SKM-1 treated with dmso at 0.1 percent for 144 hours (cell line): ENCODE measurements around the gene NEDD8.
A peak's percentile ranks its signal among the peaks of the same experiment; 100 is the strongest.
"Not testable (repeated sequence)": the region's sequence is repeated elsewhere in the genome, so short reads cannot be mapped to it uniquely, and the experiment has no call there.

Experiments used
- DNase-seq: peaks from one replicate; lab custom pipeline; 2025; ENCODE audit not compliant: unreplicated experiment; lab: John Stamatoyannopoulos, UW

NEDD8 gene

DNA sequence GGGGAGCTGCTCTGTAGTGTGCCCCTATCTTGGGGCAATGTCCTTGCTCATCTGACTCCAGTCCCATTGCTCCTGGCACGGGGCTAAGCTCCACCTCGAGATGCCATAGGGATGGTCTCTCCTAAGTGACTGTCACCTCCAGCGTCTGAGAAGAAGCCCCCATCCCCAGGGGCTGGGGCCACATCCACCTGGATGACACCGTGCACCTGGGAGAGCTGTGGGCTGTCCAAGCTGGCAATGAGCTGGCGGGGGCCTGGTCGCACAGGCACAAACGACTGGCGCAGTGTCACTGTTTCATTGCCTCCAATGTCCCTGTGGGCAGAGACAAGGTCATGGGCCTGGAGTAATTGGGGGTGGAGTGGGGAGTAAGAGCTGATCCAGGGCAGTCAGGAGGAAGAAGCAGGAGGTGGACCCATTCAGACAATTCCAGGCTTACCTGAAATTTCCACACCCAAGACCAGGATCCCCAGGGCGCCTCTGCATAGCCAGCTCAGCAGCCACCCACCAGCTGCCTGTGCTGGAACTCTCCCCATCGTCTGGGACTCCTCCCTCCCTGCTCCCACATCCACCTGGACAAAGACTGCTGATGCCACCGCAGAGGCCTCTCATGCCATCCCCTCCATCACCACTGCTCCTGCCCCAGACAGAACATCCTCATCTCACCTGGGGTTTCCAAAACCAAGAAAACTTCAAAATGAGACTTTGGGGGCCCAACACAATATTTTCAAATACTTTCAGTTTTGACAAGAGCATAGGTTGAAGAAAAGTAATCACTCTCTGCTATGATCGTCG is 17.3 kb upstream of the NEDD8 start:
- no peak for DNase-seq

DNA sequence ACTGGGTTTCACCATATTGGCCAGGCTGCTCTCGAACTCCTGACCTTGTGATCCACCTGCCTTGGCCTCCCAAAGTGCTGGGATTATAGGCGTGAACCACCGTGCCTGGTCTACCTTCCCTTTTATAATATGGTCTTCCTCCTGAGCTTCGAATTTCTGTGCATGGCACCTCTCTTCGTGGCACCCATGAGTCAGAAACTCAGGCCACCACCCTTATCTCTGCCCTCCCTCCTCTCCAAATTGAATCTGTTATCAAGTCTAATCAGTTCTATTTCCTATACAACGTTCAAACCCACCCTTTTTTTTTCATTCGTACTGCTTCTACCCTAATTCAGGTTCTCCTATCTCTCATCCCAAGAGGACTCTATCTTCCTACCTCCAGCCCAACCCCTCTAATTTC is 15.3 kb upstream of the NEDD8 start:
- DNase-seq = no peak

DNA sequence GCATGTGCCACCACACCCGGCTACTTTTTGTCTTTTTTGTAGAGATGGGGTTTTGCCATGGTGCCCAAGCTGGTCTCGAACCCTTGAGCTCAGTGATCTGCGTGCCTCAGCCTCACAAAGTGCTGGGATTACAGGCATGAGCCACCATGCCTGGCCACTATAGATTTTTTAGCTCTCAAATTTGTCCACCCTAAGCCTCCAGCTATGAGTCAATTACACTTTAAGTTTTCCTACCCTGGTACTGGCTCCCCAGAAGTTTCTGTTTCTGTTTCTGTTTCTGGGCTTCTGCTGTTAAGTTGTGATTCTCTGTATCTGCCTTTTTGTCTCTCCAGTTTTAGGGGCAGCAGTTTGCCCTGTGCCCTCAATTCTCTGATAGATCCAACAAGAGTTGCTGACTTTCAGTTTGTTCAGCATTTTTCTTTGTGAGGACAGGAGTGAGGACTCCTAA is 14.6 kb upstream of the NEDD8 start:
- DNase-seq = no peak

DNA sequence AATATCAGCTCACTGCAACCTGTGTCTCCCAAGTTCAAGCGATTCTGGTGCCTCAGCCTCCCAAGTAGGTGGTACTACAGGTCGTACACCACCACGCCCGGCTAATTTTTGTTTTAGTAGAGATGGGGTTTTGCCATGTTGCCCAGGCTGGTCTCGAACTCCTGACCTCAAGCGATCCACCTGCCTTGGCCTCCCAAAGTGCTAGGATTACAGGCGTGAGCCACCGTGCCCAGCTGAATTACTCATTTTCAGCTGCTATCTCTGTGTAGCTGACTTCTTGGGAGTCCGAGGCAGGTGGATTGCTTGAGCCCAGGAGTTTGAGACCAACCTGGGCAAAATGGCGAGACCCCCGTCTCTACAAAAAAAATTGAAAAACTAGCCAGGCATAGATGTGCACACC is 13.2 kb upstream of the NEDD8 start:
- DNase-seq = not testable (repeated sequence)

DNA sequence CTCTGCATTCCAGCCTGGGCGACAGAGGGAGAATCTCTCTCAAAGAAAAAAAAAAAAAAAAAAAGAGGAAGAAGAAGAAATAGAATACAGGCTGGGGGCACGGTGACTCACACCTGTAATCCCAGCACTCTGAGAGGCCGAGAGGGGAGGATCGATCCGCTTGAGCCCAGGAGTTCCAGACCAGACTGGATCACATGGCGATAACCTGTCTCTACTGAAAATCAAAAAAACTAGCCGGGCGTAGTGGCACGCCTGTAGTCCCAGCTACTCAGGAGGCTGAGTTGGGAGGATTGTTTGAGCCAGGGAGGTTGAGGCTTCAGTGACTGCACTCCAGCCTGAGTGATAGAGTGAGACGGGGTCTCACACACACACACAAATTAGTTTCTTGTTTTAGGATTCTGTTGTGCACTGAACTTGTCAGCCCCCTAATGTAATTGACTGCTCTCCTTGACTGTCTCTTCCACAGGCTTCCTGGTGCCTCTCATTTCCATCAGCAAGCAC is 11.2 kb upstream of the NEDD8 start:
- peak; percentile 9 for DNase-seq

DNA sequence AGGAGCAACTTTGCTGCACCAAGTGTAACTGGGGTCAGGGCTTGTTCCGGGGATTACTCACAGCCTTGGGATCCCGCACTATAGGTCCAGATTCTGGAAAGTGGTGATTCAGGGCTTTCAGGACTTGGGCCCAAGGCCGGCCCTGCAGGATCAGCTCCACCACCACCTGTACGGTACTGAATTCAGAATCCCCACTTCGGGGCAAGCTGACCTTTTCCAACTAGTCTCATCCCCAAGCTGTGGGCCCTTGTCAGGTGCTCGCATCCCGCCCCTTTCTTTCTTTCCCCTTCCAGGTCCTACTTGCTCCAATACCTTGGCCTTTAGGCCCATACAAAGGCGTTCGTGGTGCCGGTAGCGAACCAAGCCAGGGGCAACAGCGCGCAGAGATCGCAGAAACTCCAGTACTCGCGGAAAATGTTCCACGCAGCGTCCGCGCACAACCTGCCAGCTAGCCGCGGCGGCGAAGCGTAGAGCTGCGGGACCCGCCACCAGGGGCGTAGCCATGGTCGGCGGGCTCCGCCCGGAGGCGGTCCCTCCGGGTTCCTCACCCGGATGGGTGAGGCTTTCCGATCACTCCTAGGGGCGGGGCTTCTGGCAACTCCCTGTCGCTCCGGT is 9.8 kb upstream of the NEDD8 start:
- DNase-seq = peak; percentile 80

DNA sequence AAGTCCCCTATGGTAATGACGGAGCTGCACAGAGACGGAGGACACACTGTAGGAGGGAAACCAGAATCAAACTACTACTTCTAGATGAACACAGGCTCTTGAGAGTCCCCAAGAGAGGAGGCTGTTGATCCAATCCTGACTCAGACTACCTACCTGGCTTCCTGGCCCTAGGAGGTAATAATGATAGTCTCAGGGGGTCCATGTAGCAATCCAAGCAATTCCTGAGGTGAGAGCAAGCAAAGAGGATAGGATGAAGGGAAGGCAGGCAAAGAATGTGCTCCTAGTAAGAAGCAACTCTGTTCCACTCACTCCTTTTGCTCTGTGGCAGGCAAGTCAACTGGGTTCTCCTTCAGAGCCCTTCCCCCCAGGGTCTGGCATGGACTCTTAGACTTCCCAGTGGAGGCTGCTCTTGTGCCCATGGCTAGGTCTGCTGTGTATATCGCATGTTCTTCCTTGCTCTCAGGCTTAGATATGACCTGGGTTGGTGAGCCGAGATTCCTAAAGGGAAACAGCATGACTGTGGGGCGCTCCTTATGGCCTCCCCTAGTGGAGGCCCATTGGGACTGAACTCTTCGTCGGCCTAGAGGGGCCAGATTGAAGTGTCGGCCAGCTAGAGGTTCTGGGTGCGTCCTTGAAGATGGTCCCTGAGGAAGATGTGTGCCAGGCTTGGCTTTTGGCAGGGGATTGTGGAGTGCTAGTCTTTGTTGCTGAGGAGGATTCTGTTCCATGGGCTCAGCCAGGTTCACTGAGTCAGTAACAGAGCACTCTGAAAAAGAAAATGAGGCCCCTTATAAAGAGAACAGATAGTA is 8.1 kb upstream of the NEDD8 start:
- no peak for DNase-seq

DNA sequence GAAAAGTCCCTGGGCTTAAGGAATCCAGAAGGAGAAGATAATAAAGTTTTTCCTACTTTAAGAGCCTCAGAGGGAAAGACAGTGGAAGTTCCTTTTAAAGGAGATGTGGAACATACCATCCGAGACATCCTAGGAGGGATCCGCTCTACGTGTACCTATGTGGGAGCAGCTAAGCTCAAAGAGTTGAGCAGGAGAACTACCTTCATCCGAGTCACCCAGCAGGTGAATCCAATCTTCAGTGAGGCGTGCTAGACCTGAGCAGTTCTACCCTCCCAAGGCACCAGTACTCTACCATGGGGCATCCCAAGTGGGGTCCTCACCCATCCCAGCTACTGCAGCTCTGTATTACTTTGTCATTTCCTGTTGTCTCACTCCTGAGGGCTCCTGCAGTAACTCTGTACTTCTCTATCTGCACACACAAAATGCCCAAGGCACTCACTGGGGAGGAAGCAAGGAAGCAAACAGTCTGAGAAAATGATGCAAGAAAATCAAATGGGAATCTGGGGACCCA is 6.4 kb upstream of the NEDD8 start:
- DNase-seq = no peak

DNA sequence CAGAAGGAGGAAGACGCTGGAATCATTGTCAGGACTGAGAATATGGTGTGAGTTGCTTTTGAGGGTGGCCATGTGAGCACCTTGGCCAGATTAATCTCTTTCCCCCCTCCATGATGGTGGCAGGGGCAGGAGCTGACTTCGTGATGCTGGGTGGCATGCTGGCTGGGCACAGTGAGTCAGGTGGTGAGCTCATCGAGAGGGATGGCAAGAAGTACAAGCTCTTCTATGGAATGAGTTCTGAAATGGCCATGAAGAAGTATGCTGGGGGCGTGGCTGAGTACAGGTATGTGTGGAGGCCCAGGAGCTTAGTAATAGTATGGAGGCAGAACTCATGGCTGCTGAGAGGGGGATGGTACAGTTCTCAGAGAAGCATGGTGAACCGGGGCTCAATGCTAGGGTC is 6.0 kb upstream of the NEDD8 start:
- DNase-seq = no peak

DNA sequence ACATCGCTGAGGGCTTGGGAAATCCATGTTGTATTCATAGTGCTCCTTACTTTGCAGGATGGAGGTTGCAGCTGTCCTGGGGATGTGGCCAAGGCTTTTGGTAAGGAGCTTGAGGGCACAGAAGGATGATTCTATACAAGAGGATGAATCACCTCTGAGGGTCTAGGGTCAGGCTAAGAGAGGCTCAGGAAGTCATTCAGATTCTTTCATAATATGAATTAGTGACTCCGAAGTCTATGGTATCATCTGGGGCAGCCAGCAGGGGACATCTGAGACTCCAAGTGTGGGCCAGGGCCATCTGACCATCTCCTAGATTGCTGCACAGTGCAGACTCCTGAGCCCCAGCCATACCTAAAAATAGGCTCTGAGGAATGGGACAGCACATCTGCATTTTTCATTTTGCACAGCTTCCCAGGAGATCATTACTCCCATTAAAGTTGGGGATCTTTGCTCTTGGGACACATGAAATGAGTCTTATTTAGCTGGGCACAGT is 5.3 kb upstream of the NEDD8 start:
- no peak for DNase-seq

DNA sequence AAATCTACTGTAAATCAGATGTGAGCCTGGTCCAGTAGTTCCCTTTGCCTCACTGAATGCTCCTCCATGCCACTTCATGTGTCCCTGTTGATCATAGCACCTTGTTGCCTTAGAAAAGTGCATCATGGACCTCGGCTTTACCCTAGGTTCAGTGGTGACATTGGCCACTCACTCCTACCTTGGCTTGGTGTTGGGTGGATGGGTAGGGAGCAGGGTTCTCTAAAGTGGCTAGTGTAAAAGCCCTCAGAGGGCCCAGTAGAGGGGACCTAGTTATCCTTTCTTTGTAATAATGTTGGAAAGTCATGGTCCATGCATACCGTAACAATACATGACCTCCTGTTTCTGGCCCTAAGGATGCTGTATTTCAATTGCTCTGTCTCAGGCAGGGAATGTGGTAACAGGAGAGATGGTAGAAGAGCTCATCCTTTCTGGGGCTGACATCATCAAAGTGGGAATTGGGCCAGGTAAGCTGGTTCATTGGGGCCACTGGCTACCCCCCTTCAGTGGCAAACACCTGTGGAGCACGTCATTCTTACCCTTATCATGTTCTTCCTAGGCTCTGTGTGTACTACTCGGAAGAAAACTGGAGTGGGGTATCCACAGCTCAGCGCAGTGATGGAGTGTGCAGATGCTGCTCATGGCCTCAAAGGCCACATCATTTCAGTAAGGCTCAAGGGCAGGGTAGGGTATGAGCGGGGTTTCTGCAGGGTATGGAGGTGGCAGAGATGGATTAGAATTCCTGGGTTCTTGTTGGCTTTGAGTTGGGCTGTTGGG is 4.7 kb upstream of the NEDD8 start:
- no peak for DNase-seq

DNA sequence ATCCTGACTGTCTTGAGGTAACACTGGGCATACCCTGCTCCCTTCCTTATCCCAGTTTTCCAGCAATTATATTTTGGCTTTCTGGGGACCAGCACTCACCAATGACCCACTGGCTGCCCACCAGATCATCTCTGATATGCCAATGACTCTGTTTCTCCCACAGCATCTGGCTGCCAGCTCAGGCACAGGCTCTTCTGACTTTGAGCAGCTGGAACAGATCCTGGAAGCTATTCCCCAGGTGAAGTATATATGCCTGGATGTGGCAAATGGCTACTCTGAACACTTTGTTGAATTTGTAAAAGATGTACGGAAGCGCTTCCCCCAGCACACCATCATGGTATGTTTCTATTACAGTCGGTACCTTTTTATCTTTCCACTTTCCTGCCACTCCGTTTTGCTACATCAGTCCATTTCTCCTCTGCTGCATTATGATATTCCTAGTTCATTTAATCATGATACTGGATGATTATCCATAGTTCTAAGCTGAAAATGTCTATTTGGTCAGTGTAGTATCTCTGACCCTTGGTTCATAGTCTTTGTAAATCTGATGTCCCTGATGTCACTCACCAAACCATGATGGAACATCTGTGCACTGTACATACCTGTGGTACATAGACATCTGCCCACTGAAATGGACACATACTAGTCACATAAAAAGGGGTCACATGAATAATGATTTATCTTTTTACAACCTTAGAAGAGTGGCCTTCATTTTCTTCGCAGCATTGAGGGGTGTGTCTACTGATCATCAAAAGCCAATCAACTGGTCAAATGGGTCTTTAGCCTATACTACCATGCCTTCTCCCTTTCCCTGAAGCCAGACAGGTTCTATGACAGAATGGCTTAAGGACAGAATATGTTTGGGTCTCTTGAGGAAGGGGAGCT is 3.9 kb upstream of the NEDD8 start:
- DNase-seq = no peak

DNA sequence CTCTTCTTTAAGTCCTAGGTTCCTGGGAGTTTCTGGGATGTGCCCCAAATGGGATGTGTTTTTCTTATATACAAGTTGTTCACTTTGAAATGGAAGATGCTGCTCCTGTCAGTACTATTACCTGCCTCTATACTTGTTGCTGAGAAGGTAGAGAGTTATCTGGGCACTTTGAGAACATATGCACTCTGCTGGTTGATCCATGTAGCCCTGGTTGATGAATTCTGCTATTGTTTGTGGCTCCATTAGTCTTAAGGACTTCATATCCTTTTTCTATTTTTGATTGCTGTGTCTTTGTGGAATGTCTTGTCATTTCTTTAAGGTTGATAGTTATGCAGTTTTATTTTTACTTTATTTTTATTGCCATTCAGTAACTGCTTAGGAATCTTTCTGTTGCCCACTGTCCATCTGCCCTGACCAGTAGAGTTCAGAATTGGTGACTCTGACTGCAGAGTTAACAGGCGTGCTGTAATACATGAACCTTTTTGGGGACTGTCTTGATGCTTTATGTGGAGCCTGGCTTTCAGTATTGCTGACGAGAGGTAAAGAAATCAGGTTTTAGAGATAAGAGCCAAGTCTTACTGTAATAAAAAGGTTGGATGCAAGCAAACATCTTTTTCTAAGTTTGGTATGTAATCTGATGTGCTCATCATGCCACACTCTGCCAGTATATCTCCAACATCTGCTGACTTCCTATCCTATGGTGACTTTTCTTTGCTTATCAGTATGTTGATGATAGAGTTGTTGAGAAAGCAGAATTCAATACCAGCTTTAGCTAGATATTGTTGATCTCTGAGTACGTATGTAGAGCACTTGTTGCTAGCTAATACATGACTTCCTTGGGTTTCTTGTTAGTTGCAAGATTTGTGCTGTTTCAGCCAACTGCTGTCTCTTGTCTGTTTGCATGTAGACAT is 2.2 kb upstream of the NEDD8 start:
- no peak for DNase-seq

DNA sequence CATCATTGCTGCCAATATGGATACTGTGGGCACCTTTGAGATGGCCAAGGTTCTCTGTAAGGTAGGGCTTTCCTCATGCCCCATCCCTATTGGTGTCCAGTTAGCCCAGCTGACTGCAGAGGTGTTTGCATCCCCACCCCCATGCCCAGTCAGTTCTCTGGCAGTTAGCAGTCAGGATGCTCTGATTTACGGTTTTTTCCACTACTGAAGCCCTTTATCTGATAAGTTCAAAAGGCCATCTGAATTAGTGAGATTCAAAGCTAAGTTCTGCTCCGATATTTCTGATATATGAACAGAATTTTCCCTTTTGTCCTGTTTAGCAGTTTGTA is 1.3 kb upstream of the NEDD8 start:
- no peak for DNase-seq

DNA sequence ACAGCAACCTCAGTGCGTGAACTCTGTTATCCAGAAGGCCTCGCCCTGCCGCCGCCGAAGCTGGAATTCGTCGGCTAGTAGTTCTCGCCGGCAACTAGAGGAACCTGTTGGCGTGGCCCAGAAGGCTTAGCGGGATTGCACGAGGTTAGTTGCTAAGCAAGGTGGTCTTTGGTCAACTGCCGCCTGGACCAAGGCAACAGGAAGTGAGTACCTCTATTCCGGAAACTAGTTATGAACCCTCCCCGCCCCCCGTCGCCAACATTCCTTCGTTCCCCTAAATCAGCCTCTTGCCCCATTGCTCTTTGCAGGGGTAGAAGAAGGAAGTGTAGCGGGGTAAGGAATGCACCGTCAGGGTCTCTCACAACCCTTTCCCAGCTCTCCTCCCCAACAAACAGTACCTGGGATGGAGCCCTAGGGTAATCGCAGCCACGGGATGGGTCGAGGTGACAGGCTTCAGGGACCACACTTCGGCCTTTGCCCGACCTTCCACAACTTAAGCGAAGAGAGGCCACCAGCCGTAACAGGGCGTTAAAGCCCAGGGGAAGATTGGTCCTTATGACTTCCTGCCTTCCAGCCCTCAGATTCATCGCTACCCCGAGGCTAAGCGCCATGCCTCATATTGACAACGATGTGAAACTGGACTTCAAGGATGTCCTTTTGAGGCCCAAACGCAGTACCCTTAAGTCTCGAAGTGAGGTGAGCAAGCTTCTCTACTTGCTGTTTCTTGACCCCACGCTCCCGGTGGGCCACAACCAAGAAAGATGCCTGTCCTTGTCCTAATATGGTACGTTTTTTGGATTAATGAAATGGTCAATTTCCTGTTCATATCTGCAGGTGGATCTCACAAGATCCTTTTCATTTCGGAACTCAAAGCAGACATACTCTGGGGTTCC is 724 bp upstream of the NEDD8 start, which contains the start of gene GMPR2:
GMPR2 (plus strand) TSS at position 285 of the 893 bp plus-strand sequence; CDS start at position 610, 325 bp downstream.
- no peak for DNase-seq

DNA sequence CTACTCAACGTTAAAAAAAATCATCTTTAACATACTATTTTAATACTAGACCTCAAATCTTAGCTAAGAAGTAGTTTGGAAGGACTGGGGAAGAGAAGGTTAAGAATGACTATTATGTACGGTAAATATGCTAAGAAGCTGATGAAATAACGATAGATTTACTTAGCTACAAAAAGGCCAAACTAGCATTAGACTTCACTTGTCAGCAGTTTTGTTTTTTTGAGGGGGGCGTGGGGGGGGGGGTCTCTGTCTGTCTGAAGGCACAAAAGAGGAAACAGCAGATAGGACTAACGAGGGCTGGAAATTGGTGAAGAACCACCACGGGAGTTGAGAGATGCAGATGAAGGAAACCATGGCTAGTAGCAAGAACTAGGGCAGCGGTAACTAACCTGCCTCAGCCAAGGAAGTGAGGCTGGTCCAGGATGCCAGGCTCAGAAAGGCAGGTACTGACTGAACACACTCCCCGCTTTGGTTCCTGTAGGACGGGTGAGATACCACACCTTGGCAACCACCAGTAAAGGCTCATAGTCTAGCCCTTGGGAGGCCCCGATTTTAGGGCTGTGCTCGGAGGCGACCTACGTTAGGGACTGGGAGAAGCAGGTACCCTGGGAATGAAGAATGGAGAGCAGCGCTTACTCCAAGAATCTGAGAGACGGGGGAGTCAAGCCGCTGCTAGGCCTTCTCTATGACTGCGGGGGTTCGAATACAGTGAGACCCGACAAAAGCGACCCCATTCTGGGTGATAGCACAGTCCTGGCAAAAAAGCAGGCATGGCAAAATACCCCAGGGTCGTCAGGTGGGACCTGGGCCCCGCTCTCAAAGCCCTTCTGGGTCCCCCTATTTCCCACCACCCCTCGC is 675 bp downstream of the NEDD8 start:
- DNase-seq = no peak

DNA sequence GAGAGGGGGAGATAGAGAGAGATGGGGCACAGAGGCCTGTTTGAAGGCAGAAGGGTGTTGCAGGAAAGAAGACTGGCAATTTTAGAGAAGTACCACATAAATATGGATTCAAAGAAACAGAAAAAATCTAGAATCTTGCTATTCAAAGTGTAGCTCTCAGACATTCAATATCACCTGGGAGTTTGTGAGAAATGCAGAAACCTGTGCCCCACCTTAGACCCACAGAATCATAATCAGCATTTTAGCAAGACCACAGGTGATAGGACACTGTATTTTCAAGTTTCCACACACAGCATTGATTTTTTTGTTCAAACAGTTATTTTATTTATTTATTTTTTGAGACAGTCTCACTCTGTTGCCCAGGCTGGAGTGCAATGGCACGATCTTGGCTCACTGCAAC is 3.3 kb downstream of the NEDD8 start:
- no peak for DNase-seq
